Progenitor cell of endocrine pancreas (in vitro differentiated cells): ENCODE data around the gene KIAA1755. TPM values are rescaled to one million over a fixed set of nuclear protein-coding genes. Genes with fewer than 3 reads are reported as not detected.

Experiments used
- DNase-seq: peaks from one replicate; pipeline ENCODE4 v3.0.0; 2021; ENCODE audit warnings: low spot score; ENCODE audit not compliant: unreplicated experiment
- H3K27ac Mint-ChIP-seq: 2 replicates; pipeline ENCODE4 v1.8.0; 2021; ENCODE audit warnings: mild to moderate bottlenecking, moderate library complexity, mixed read lengths
- H3K27me3 Mint-ChIP-seq: 2 replicates; pipeline ENCODE4 v1.8.0; 2021; ENCODE audit warnings: mixed read lengths
- H3K36me3 Mint-ChIP-seq: 2 replicates; pipeline ENCODE4 v1.8.0; 2022; ENCODE audit warnings: mixed read lengths; ENCODE audit not compliant: insufficient read depth
- H3K4me1 Mint-ChIP-seq: 2 replicates; pipeline ENCODE4 v1.8.0; 2021; ENCODE audit warnings: low read depth, mixed read lengths
- H3K4me3 Mint-ChIP-seq: 2 replicates; pipeline ENCODE4 v1.8.0; 2021; ENCODE audit warnings: low read depth, mild to moderate bottlenecking, moderate library complexity, mixed read lengths
- H3K9me3 Mint-ChIP-seq: 2 replicates; pipeline ENCODE4 v1.8.0; 2021; ENCODE audit warnings: low read depth, mixed read lengths
- CTCF ChIP-seq: fragments of 200-600 bp; sonication (generic); IDR thresholded peaks from one replicate; pipeline ENCODE4 v1.5.0; 2021; ENCODE audit warnings: antibody characterized with exemption, mild to moderate bottlenecking; ENCODE audit not compliant: unreplicated experiment
- total RNA-seq: library from RNA; stranded (reverse); gene quantifications from 2 replicates; pipeline ENCODE4 v1.2.1, GENCODE V29; 2021

KIAA1755 gene
- total RNA-seq, 1 donor from 2014 or later = 0.29 TPM

- TF ChIP-seq CTCF = no peak
- Mint-ChIP-seq H3K4me1 (peaks cover 7% of the 10 kb centered on the region), H3K36me3 (no peaks in the 10 kb centered on the region), H3K27me3 (no peaks in the 10 kb centered on the region), H3K9me3 (no peaks in the 10 kb centered on the region), H3K4me3 (no peak overlapping the region), H3K27ac (no peak overlapping the region)
- DNase-seq = no peak
Observed at GRCh38 chr20:38171675-38172043, 88.9 kb downstream of the KIAA1755 start.

- TF ChIP-seq CTCF = no peak
- no peak for DNase-seq
- Mint-ChIP-seq H3K27me3 (no peaks in the 10 kb centered on the region), H3K4me3 (no peak overlapping the region), H3K9me3 (no peaks in the 10 kb centered on the region), H3K4me1 (peaks cover 7% of the 10 kb centered on the region), H3K27ac (no peak overlapping the region), H3K36me3 (no peaks in the 10 kb centered on the region)
Observed at GRCh38 chr20:38170826-38171674, 89.5 kb downstream of the KIAA1755 start.

GRCh38 chr20:38170219-38170825 is 90.2 kb downstream of the KIAA1755 start:
- Mint-ChIP-seq H3K27ac (no peak overlapping the region), H3K4me3 (no peak overlapping the region), H3K9me3 (no peaks in the 10 kb centered on the region), H3K27me3 (peaks cover 5% of the 10 kb centered on the region), H3K36me3 (no peaks in the 10 kb centered on the region), H3K4me1 (peaks cover 12% of the 10 kb centered on the region)
- no peak for TF ChIP-seq CTCF
- no peak for DNase-seq

GRCh38 chr20:38169636-38170193 is 90.8 kb downstream of the KIAA1755 start:
- no peak for DNase-seq
- Mint-ChIP-seq H3K27ac (no peak overlapping the region), H3K4me1 (peaks cover 12% of the 10 kb centered on the region), H3K27me3 (peaks cover 6% of the 10 kb centered on the region), H3K4me3 (no peak overlapping the region), H3K9me3 (no peaks in the 10 kb centered on the region), H3K36me3 (no peaks in the 10 kb centered on the region)
- TF ChIP-seq CTCF = no peak

- H3K36me3 Mint-ChIP-seq = no peaks in the 10 kb centered on the region
Observed at GRCh38 chr20:38168791-38169589, 91.5 kb downstream of the KIAA1755 start.

More at GRCh38 chr20:38168791-38169589, 91.5 kb downstream of the KIAA1755 start:
- Mint-ChIP-seq H3K4me1 (peaks cover 12% of the 10 kb centered on the region), H3K27me3 (peaks cover 6% of the 10 kb centered on the region), H3K27ac (no peak overlapping the region), H3K4me3 (no peak overlapping the region), H3K9me3 (no peaks in the 10 kb centered on the region)
- no peak for DNase-seq
- no peak for TF ChIP-seq CTCF
